CD4-positive, alpha-beta T cell (primary cell): Measurements from ENCODE around the gene MID1IP1. TPM values are rescaled to one million over a fixed set of nuclear protein-coding genes. Genes with fewer than 3 reads are reported as not detected.

ENCODE experiments used
- ATAC-seq: fragments of 200-7000 bp; cut with Tn5 transposase; one replicate; pipeline ENCODE4 v1.10.0; 2022; ENCODE audit warnings: mild to moderate bottlenecking; ENCODE audit not compliant: poor library complexity
- CTCF ChIA-PET: fragments of 350-600 bp; sonication (Branson Sonifier 250); formaldehyde crosslinking; loops from one replicate; lab custom pipeline; 2021; ENCODE audit warnings: antibody characterized with exemption, inconsistent platforms; lab: Charles Lee
- POLR2A ChIA-PET: fragments of 350-600 bp; sonication (Branson Sonifier 250); formaldehyde crosslinking; loops from one replicate; lab custom pipeline; 2021; ENCODE audit warnings: antibody characterized with exemption, inconsistent platforms; lab: Charles Lee
- DNase-seq, 14 experiments: peaks; one replicate each; pipeline ENCODE4 v3.0.0-alpha.2; 2013 to 2020; ENCODE audit warnings: mixed read lengths in 2 of 14
- H3K27ac ChIP-seq, 2 donors: one replicate each; pipeline versions ENCODE4 v1.5.1 to v1.7.0; 2013; ENCODE audit warnings: low read length in 2 of 2, low read depth in 1 of 2, mild to moderate bottlenecking in 1 of 2
- H3K27me3 ChIP-seq, 2 experiments: 1 replicate in 1 of 2; 2 replicates in 1 of 2; pipeline versions ENCODE4 v1.6.1 to v1.7.0; 2013; ENCODE audit warnings: low read length in 2 of 2, control low read depth in 1 of 2, mild to moderate bottlenecking in 1 of 2, moderate library complexity in 1 of 2; ENCODE audit not compliant: insufficient read depth in 2 of 2, control insufficient read depth in 1 of 2
- H3K36me3 ChIP-seq: one replicate; pipeline ENCODE4 v1.6.1; 2013; ENCODE audit warnings: low read length, control low read depth; ENCODE audit not compliant: insufficient read depth
- H3K4me1 ChIP-seq: one replicate; pipeline ENCODE4 v1.6.1; 2013; ENCODE audit warnings: low read length, control low read depth; ENCODE audit not compliant: insufficient read depth
- H3K4me3 ChIP-seq: one replicate; pipeline ENCODE4 v1.5.1; 2013; ENCODE audit warnings: mild to moderate bottlenecking, low read length, moderate library complexity
- H3K9me3 ChIP-seq, 2 experiments: 1 replicate in 1 of 2; 2 replicates in 1 of 2; pipeline versions ENCODE4 v1.6.1 to v1.7.0; 2013; ENCODE audit warnings: low read length in 2 of 2, mild to moderate bottlenecking in 2 of 2, control low read depth in 1 of 2, moderate library complexity in 1 of 2; ENCODE audit not compliant: control insufficient read depth in 1 of 2, insufficient read depth in 1 of 2
- H3K27ac Mint-ChIP-seq: one replicate; pipeline ENCODE4 v1.8.0; 2020; ENCODE audit warnings: mixed read lengths
- H3K27me3 Mint-ChIP-seq: one replicate; pipeline ENCODE4 v1.8.0; 2021; ENCODE audit warnings: mixed read lengths
- H3K36me3 Mint-ChIP-seq: one replicate; pipeline ENCODE4 v1.8.0; 2021; ENCODE audit warnings: low read depth, mixed read lengths
- H3K4me1 Mint-ChIP-seq: one replicate; pipeline ENCODE4 v1.8.0; 2021; ENCODE audit warnings: low read depth, mixed read lengths
- H3K4me3 Mint-ChIP-seq: one replicate; pipeline ENCODE4 v1.8.0; 2020; ENCODE audit warnings: mild to moderate bottlenecking, mixed read lengths
- H3K9me3 Mint-ChIP-seq: one replicate; pipeline ENCODE4 v1.8.0; 2020; ENCODE audit warnings: mixed read lengths
- intact Hi-C, 2 experiments: fragments of 100-400 bp; cut with DNase I in 1 of 2; cut with micrococcal nuclease in 1 of 2; formaldehyde crosslinking; loops; one replicate each; pipeline versions ENCODE4 v1.15.1 to v1.9.0; 2023 to 2025; cut with DNase I, micrococcal nuclease
- total RNA-seq, 174 experiments: library from RNA in 2 of 174; stranded (reverse) in 2 of 174; gene quantifications; one replicate each; pipeline ENCODE4 v1.2.3 and lab custom pipeline; 2021 to 2026
- TF ChIP-seq, protein P1 (sequence below): fragments of 200-600 bp; IDR thresholded peaks from one replicate; pipeline ENCODE4 v1.8.0; 2022; ENCODE audit warnings: antibody characterized with exemption, mild to moderate bottlenecking

Gene MID1IP1
- total RNA-seq, 2 experiments from 2014 or later = 37.0 to 40.9 TPM

DNA sequence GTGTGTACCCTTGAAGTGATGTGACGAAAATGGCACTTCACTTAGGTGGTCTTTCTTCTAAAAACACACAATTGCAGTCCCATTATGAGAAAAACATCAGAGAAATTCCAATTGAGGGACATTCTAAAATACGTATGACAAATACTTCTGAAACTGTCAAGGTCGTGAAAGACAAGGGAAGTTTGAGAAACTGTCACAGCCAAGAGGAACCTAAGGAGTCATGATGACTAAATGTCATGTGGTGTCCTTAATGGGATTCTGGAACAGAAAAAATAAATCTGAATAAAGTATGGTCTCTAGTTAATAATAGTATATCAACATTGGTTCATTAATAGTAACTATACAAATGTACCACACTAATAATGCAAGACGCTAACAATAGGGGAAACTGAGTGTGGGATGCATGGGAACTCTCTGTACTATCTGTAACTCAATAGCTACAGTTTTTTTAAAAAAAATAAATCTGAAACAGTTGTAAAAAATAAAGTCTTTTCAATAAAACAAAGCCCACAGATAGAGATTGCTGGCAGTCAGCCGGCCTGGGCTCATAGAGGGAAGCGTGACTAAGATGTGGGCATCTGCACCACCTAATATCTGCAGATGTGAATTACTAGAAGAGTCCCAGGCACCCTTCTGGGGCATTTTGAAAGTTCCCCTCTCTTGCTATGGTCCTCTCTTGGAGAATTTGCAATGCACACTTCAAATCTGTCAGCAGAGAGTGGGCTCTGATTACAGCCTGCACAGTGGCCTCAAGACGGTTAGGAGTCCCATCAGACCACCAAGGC, 47.6 kb downstream of the MID1IP1 start:
- intact Hi-C loops = no loop called here
- H3K27ac ChIP-seq = no peak overlapping the region
- no peak overlapping the region for H3K4me3 Mint-ChIP-seq
- ATAC-seq (no peak), DNase-seq (peak in 2 of 14 experiments; percentile 40 to 45)
- H3K4me1 ChIP-seq = no peaks in the 10 kb centered on the region
- TF ChIP-seq, protein P1, sequence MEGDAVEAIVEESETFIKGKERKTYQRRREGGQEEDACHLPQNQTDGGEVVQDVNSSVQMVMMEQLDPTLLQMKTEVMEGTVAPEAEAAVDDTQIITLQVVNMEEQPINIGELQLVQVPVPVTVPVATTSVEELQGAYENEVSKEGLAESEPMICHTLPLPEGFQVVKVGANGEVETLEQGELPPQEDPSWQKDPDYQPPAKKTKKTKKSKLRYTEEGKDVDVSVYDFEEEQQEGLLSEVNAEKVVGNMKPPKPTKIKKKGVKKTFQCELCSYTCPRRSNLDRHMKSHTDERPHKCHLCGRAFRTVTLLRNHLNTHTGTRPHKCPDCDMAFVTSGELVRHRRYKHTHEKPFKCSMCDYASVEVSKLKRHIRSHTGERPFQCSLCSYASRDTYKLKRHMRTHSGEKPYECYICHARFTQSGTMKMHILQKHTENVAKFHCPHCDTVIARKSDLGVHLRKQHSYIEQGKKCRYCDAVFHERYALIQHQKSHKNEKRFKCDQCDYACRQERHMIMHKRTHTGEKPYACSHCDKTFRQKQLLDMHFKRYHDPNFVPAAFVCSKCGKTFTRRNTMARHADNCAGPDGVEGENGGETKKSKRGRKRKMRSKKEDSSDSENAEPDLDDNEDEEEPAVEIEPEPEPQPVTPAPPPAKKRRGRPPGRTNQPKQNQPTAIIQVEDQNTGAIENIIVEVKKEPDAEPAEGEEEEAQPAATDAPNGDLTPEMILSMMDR = no peak
- H3K27me3 Mint-ChIP-seq = no peaks in the 10 kb centered on the region
- H3K27me3 ChIP-seq = no peaks in the 10 kb centered on the region
- no peak overlapping the region for H3K27ac Mint-ChIP-seq
- no peaks in the 10 kb centered on the region for H3K36me3 Mint-ChIP-seq
- H3K36me3 ChIP-seq = no peaks in the 10 kb centered on the region
- H3K9me3 Mint-ChIP-seq = no peaks in the 10 kb centered on the region
- POLR2A ChIA-PET = no interaction called here
- H3K4me3 ChIP-seq = no peak overlapping the region
- peaks cover 18% of the 10 kb centered on the region for H3K4me1 Mint-ChIP-seq
- CTCF ChIA-PET = no interaction called here
- H3K9me3 ChIP-seq = no peaks in the 10 kb centered on the region

DNA sequence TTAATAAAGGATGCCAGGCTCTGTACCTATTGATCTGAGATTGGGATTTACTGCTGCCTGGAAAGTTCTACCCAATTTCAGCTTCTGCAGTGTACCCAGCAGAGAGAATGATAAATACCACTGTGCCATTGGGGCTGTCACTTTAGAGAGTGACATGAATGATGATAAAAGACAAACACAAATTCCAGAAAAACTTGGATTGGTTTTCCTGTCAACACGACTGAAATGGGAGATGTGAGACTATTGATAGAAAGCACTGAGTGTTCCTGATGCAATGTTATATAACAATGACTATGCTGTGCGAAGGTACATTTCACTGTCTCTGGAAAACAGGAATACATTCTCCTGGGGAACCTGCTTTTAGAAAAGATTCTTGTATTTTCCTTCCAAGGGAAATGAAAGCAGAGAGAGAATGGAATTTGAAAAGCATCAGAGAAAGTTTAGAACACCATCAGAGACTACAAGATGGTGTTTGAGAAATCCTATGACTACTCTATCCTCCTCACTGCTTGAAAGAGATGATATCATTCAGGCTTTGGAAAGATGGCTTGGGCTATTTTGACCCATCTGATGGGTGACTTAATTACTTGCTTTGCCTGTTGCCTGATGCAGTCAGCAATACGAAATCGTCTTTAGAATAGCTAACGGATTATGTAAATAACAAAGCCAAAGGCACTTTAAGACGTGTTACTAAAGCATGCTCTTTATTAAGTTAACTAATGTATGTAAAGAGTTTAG, 49.7 kb downstream of the MID1IP1 start:
- intact Hi-C loops = no loop called here
- Mint-ChIP-seq H3K27ac (no peak overlapping the region), H3K9me3 (no peaks in the 10 kb centered on the region), H3K36me3 (no peaks in the 10 kb centered on the region), H3K4me1 (peaks cover 11% of the 10 kb centered on the region), H3K27me3 (no peaks in the 10 kb centered on the region), H3K4me3 (no peak overlapping the region)
- no peak overlapping the region for H3K4me3 ChIP-seq
- H3K27ac ChIP-seq = no peak overlapping the region
- TF ChIP-seq, protein P1 = no peak
- H3K27me3 ChIP-seq = no peaks in the 10 kb centered on the region
- H3K9me3 ChIP-seq = no peaks in the 10 kb centered on the region
- DNase-seq = no peak
- no peaks in the 10 kb centered on the region for H3K4me1 ChIP-seq
- no peaks in the 10 kb centered on the region for H3K36me3 ChIP-seq
- POLR2A ChIA-PET = no interaction called here
- no peak for ATAC-seq
- CTCF ChIA-PET = no interaction called here

DNA sequence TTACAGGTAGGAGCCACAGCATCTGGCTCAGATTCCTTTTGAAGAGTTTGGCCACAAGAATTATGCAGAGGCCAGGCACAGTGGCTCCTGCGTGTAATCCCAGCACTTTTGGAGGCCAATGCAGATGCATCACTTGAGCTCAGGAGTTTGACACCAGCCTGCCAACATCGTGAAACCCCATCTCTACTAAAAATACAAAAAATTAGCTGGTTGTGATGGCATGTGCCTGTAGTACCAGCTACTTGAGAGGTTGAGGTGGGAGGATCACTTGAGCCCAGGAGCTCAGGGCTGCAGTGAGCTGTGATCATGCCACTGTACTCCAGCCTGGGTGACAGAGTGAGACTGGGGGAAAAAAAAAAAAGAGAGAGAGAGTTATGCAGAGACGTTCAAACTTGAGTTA, 53.0 kb downstream of the MID1IP1 start:
- H3K27ac Mint-ChIP-seq = no peak overlapping the region
- no peaks in the 10 kb centered on the region for H3K27me3 Mint-ChIP-seq
- no peaks in the 10 kb centered on the region for H3K4me1 ChIP-seq
- H3K36me3 ChIP-seq = no peaks in the 10 kb centered on the region
- no peaks in the 10 kb centered on the region for H3K9me3 ChIP-seq
- no peak overlapping the region for H3K4me3 Mint-ChIP-seq
- DNase-seq (no peak), ATAC-seq (no peak)
- H3K9me3 Mint-ChIP-seq = no peaks in the 10 kb centered on the region
- no peaks in the 10 kb centered on the region for H3K4me1 Mint-ChIP-seq
- ChIA-PET CTCF (no interaction called here), POLR2A (no interaction called here)
- intact Hi-C loops = no loop called here
- H3K27me3 ChIP-seq = no peaks in the 10 kb centered on the region
- no peak overlapping the region for H3K4me3 ChIP-seq
- no peak overlapping the region for H3K27ac ChIP-seq
- H3K36me3 Mint-ChIP-seq = no peaks in the 10 kb centered on the region
- TF ChIP-seq, protein P1 = no peak

Other genes with a start within 250 kb of the MID1IP1 start
- under 1 TPM in 1 of 2 experiments, not detected in 1; 0.36 TPM for gene TSPAN7, start 239.9 kb upstream of the MID1IP1 start, total RNA-seq